DMS153 treated with DMSO at 0.1 percent for 48 hours (cell line): ENCODE results near the gene ELP2.

Source experiments
- DNase-seq: peaks from one replicate; lab custom pipeline; 2025; ENCODE audit not compliant: unreplicated experiment; lab: John Stamatoyannopoulos, UW

The ELP2 gene

GRCh38 chr18:36212301-36213171 lies 82.8 kb downstream of the ELP2 start:
- DNase-seq, result no peak

GRCh38 chr18:36214811-36215210 lies 85.1 kb downstream of the ELP2 start:
- no peak for DNase-seq

DNA sequence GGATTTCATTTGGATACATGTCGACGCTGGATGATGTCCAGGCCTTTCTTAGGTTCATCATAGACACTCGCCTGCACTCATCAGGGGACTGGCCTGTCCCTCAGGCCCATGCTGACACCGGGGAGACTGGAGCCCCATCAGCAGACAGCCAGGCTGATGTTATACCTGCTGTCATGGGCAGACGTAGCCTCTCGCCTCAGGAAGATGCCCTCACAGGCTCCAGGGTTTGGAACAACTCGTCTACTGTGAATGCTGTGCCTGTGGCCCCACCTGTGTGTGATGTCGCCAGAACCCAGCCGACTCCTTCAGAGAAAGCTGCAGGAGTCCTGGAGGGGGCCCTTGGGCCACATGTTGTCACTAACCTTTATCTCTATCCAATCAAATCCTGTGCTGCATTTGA lies 85.9 kb downstream of the ELP2 start:
- no peak for DNase-seq

- no peak for DNase-seq
These were observed 87.6 kb downstream of the ELP2 start for GRCh38 chr18:36217348-36217747.

DNA sequence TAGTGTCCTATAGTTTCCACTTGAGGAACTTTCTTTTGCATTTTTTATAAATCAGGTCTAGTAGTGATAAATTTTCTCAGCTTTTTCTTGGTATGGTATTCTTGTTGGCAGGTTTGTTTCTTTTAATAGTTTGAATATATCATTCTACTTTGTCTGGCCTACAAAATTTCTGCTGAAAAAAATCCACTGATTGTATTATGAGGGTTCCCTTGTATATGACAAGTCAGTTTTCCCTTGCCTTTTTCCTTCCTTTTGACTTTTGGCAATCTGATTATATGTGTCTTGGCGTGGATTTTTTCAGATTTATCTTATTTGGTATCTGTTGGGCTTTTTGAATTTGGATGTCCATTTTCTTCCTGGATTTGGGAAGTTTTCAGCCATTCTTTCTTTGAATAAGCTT lies 99.5 kb downstream of the ELP2 start:
- no peak for DNase-seq
